ENCODE measurements around the gene C11orf65. TPM values are rescaled to one million over a fixed set of nuclear protein-coding genes. Genes with fewer than 3 reads are reported as not detected.
"Not testable (repeated sequence)": the region's sequence is repeated elsewhere in the genome, so short reads cannot be mapped to it uniquely, and the experiment has no call there.

Gene C11orf65
- polyA plus RNA-seq, 3 donors, result not detected

DNA sequence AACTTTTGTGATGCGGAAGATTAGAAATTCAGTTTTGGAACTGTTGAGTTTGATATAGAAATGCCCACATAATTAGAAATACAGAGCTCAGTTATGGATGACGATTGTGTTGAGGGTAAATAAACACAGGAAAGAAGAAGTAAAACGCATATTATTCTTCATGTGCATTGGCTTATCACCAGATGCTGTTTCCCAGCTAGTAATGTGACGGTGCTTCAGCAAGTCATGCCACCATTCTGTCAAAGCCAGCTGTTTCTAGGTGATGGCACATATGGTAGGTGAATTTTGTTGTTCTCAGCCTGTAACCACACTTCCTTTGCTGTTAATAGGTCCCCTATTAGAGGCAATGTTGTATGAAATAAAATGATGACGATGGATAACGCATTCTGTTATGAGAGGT is 68.9 kb downstream of the C11orf65 start:
- Histone ChIP-seq H3K4me2 (replicated peaks; ENCODE audit: extremely low read depth, low read length, poor library complexity, severe bottlenecking) (no peak overlapping the region), H3K9ac (ENCODE audit: insufficient read depth, low read length, poor library complexity, severe bottlenecking) (no peak overlapping the region), H3K4me1 (ENCODE audit: control insufficient read depth in 1 of 2, insufficient read depth in 2 of 2, low read length in 2 of 2) (no peaks in the 10 kb centered on the region), H3K4me3 (replicated peaks in 1 of 3; ENCODE audit: low read depth in 2 of 3, low read length in 3 of 3) (no peak overlapping the region), H3K27ac (ENCODE audit: low read depth in 1 of 2, low read length in 2 of 2) (no peak overlapping the region), H4K20me1 (ENCODE audit: insufficient read depth, low read length) (no peaks in the 10 kb centered on the region), H3K36me3 (replicated peaks in 1 of 2; ENCODE audit: control insufficient read depth in 1 of 2, insufficient read depth in 2 of 2, low read length in 2 of 2) (no peaks in the 10 kb centered on the region), H3K27me3 (ENCODE audit: control insufficient read depth in 2 of 2, insufficient read depth in 2 of 2, low read length in 2 of 2) (no peaks in the 10 kb centered on the region), H2AFZ (ENCODE audit: insufficient read depth, low read depth, low read length, poor library complexity, severe bottlenecking) (no peak overlapping the region), H3K79me2 (ENCODE audit: insufficient read depth, low read length) (no peaks in the 10 kb centered on the region), H3K9me3 (replicated peaks in 1 of 2; ENCODE audit: control insufficient read depth in 1 of 2, insufficient read depth in 1 of 2, low read length in 2 of 2) (no peaks in the 10 kb centered on the region)
- TF ChIP-seq, protein P1, sequence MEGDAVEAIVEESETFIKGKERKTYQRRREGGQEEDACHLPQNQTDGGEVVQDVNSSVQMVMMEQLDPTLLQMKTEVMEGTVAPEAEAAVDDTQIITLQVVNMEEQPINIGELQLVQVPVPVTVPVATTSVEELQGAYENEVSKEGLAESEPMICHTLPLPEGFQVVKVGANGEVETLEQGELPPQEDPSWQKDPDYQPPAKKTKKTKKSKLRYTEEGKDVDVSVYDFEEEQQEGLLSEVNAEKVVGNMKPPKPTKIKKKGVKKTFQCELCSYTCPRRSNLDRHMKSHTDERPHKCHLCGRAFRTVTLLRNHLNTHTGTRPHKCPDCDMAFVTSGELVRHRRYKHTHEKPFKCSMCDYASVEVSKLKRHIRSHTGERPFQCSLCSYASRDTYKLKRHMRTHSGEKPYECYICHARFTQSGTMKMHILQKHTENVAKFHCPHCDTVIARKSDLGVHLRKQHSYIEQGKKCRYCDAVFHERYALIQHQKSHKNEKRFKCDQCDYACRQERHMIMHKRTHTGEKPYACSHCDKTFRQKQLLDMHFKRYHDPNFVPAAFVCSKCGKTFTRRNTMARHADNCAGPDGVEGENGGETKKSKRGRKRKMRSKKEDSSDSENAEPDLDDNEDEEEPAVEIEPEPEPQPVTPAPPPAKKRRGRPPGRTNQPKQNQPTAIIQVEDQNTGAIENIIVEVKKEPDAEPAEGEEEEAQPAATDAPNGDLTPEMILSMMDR (IDR thresholded peaks at IDR 0.05), result no peak
- no peak for DNase-seq
- H3K9me3 Mint-ChIP-seq, result peaks cover 0 to 8% (median 0%) of the 10 kb centered on the region in 7 donors
- peaks cover 0 to 3% (median 0%) of the 10 kb centered on the region in 3 donors for H3K27me3 Mint-ChIP-seq (ENCODE audit: low read depth in 3 of 3)
- H3K4me1 Mint-ChIP-seq, result no peaks in the 10 kb centered on the region
- intact Hi-C loops (cut with micrococcal nuclease), result no loop called here
- 100% methylated on average over 1 of the region's 6 CpGs for WGBS (ENCODE audit: insufficient coverage)
- H3K4me3 Mint-ChIP-seq, result no peak overlapping the region
- no peaks in the 10 kb centered on the region for H3K36me3 Mint-ChIP-seq
- H3K27ac Mint-ChIP-seq, result no peak overlapping the region

DNA sequence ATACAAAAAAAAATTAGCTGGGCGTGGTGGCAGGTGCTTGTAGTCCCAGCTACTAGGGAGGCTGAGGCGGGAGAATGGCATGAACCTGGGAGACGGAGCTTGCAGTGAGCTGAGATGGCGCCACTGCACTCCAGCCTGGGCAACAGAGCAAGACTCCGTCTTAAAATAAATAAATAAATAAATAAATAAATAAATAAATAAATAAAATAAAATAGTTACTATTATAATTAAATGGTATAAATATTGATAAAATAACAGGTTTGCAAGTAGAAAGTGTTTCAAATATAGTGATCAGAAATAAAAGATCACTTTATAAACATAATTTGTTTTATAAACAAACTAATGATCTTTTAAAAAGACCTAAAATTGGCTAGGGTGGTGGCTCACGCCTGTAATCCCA is 70.7 kb downstream of the C11orf65 start:
- H3K9me3 ChIP-seq (replicated peaks in 1 of 2; ENCODE audit: control insufficient read depth in 1 of 2, insufficient read depth in 1 of 2, low read length in 2 of 2); H3K79me2 ChIP-seq (ENCODE audit: insufficient read depth, low read length); H3K27ac ChIP-seq (ENCODE audit: low read depth in 1 of 2, low read length in 2 of 2); H3K27me3 Mint-ChIP-seq (ENCODE audit: low read depth in 3 of 3); H4K20me1 ChIP-seq (ENCODE audit: insufficient read depth, low read length); H2AFZ ChIP-seq (ENCODE audit: insufficient read depth, low read depth, low read length, poor library complexity, severe bottlenecking); H3K4me2 ChIP-seq (replicated peaks; ENCODE audit: extremely low read depth, low read length, poor library complexity, severe bottlenecking); H3K4me3 Mint-ChIP-seq; H3K4me3 ChIP-seq (replicated peaks in 1 of 3; ENCODE audit: low read depth in 2 of 3, low read length in 3 of 3); H3K9me3 Mint-ChIP-seq; H3K27ac Mint-ChIP-seq; H3K36me3 ChIP-seq (replicated peaks in 1 of 2; ENCODE audit: control insufficient read depth in 1 of 2, insufficient read depth in 2 of 2, low read length in 2 of 2); H3K9ac ChIP-seq (ENCODE audit: insufficient read depth, low read length, poor library complexity, severe bottlenecking); DNase-seq; H3K4me1 Mint-ChIP-seq; H3K4me1 ChIP-seq (ENCODE audit: control insufficient read depth in 1 of 2, insufficient read depth in 2 of 2, low read length in 2 of 2); H3K36me3 Mint-ChIP-seq; H3K27me3 ChIP-seq (ENCODE audit: control insufficient read depth in 2 of 2, insufficient read depth in 2 of 2, low read length in 2 of 2); intact Hi-C loops (cut with micrococcal nuclease): not testable (repeated sequence)
- 100% methylated on average over 1 of the region's 6 CpGs for WGBS (ENCODE audit: insufficient coverage)

Measured in CD14-positive monocyte (primary cell).